22Rv1 (cell line): ENCODE measurements around the gene FAM222A.

Experiments used
- ZFX ChIP-seq: fragments of 450-650 bp; IDR thresholded peaks from 2 replicates; pipeline ENCODE4 v1.6.1; 2017; ENCODE audit warnings: antibody characterized with exemption, borderline replicate concordance
- TF ChIP-seq, protein P1 (sequence below): fragments of 450-650 bp; IDR thresholded peaks from 2 replicates; pipeline ENCODE4 v1.5.1; 2017; ENCODE audit warnings: mild to moderate bottlenecking

DNA sequence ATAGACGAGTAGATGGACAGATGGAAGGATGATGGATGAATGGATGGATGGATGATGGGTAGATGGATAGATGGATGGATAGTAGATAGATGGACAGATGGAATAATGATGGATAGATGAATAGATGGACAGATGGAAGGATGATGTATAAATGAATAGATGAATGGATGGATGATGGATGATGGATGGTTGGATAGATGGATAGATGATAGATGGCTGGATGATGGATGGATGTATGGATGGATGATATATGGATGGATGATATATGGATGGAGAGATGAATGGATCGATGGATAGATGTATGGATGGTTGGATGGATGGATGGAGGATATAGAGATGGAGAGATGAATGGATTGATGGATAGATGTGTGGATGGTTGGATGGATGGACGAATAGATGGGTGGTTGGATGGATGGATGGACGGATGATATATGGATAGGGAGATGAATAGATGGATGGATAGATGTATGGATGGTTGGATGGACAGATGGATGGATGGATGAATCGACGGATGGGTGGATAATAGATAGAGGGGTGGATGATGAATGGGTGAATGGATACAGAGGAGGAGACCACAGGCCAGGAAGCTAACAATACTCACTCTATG lies 100.3 kb downstream of the FAM222A start:
- no peak for TF ChIP-seq ZFX
- TF ChIP-seq, protein P1, sequence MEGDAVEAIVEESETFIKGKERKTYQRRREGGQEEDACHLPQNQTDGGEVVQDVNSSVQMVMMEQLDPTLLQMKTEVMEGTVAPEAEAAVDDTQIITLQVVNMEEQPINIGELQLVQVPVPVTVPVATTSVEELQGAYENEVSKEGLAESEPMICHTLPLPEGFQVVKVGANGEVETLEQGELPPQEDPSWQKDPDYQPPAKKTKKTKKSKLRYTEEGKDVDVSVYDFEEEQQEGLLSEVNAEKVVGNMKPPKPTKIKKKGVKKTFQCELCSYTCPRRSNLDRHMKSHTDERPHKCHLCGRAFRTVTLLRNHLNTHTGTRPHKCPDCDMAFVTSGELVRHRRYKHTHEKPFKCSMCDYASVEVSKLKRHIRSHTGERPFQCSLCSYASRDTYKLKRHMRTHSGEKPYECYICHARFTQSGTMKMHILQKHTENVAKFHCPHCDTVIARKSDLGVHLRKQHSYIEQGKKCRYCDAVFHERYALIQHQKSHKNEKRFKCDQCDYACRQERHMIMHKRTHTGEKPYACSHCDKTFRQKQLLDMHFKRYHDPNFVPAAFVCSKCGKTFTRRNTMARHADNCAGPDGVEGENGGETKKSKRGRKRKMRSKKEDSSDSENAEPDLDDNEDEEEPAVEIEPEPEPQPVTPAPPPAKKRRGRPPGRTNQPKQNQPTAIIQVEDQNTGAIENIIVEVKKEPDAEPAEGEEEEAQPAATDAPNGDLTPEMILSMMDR: no peak
